HepG2 (cell line): ENCODE results near the gene GAREM2. TPM values are rescaled to one million over a fixed set of nuclear protein-coding genes. Genes with fewer than 3 reads are reported as not detected.

ENCODE experiments used
- ATF6 ChIP-seq: sonication (generic); formaldehyde crosslinking; conservative IDR thresholded peaks from 2 replicates; pipeline ENCODE4 v1.4.0; 2020; ENCODE audit warnings: missing genetic modification reagents
- DDIT3 ChIP-seq: sonication (generic); formaldehyde crosslinking; IDR thresholded peaks from 2 replicates; pipeline ENCODE4 v1.4.0; 2020; ENCODE audit warnings: mild to moderate bottlenecking, missing genetic modification reagents
- GTF3A ChIP-seq: sonication (generic); formaldehyde crosslinking; conservative IDR thresholded peaks from 2 replicates; pipeline ENCODE4 v1.4.0; 2020; ENCODE audit warnings: mild to moderate bottlenecking, missing genetic modification reagents
- HIC2 ChIP-seq: sonication (generic); formaldehyde crosslinking; IDR thresholded peaks from 2 replicates; pipeline ENCODE4 v1.9.0; 2022; ENCODE audit warnings: low read depth, missing genetic modification reagents
- MAZ ChIP-seq, 2 experiments: sonication (generic) in 1 of 2; formaldehyde crosslinking in 1 of 2; IDR thresholded peaks; 2 replicates each; pipeline versions ENCODE4 v1.5.0 to v1.6.1; 2012 to 2020; ENCODE audit warnings: low read depth in 2 of 2, mild to moderate bottlenecking in 2 of 2, borderline replicate concordance in 1 of 2, improper control_type of control experiment in 1 of 2, low read length in 1 of 2, missing genetic modification reagents in 1 of 2, moderate library complexity in 1 of 2
- MED1 ChIP-seq: sonication (generic); formaldehyde crosslinking; IDR thresholded peaks from 2 replicates; pipeline ENCODE4 v1.4.0; 2020; ENCODE audit warnings: missing genetic modification reagents
- NCOR1 ChIP-seq: fragments of 200-600 bp; sonication (generic); IDR thresholded peaks from 2 replicates; pipeline ENCODE4 v1.7.0; 2017; ENCODE audit warnings: antibody characterized with exemption, low read length, borderline replicate concordance
- NR2F6 ChIP-seq, 2 experiments: IDR thresholded peaks; 2 replicates each; pipeline ENCODE4 v1.6.1; 2016; ENCODE audit warnings: antibody characterized with exemption in 1 of 2, mild to moderate bottlenecking in 1 of 2
- PAXIP1 ChIP-seq: sonication (generic); formaldehyde crosslinking; conservative IDR thresholded peaks from 2 replicates; pipeline ENCODE4 v1.4.0; 2020; ENCODE audit warnings: mild to moderate bottlenecking, missing genetic modification reagents, moderate library complexity
- PITX1 ChIP-seq: sonication (generic); formaldehyde crosslinking; IDR thresholded peaks from 2 replicates; pipeline ENCODE4 v1.5.1; 2020; ENCODE audit warnings: mild to moderate bottlenecking, missing genetic modification reagents
- U2AF1 ChIP-seq: fragments of 200-400 bp; formaldehyde crosslinking; optimal IDR thresholded peaks from 2 replicates; pipeline ENCODE3; 2017; ENCODE audit warnings: mild to moderate bottlenecking, low read depth, low read length
- ZGPAT ChIP-seq: IDR thresholded peaks from 2 replicates; pipeline ENCODE4 v1.6.1; 2016; ENCODE audit warnings: mild to moderate bottlenecking
- ZNF280D ChIP-seq: sonication (generic); formaldehyde crosslinking; IDR thresholded peaks from 2 replicates; pipeline ENCODE4 v1.5.1; 2020; ENCODE audit warnings: mild to moderate bottlenecking, missing genetic modification reagents
- ZNF879 ChIP-seq: sonication (generic); formaldehyde crosslinking; IDR thresholded peaks from 2 replicates; pipeline ENCODE4 v1.8.1; 2023; ENCODE audit warnings: missing genetic modification reagents
- polyA plus RNA-seq, 8 experiments: library from polyadenylated mRNA; depleted of rRNA in 3 of 8; stranded (reverse) in 7 of 8; unstranded in 1 of 8; fragments of >200 nt; fragmentation: Illumina TruSeq in 4 of 8; extraction: Trizol in 4 of 8; gene quantifications; 2 replicates each; pipeline versions ENCODE4 v1.2.1 to v1.2.3, GENCODE V29; 2011 to 2016; ENCODE audit warnings: low read depth in 4 of 8, missing spikeins in 1 of 8, mixed read lengths in 1 of 8; ENCODE audit not compliant: insufficient read depth in 1 of 8
- total RNA-seq, 5 experiments: library from RNA; depleted of rRNA; stranded (reverse); fragments of >200 nt; fragmentation: Illumina TruSeq; extraction: Trizol; gene quantifications; 2 replicates each; pipeline ENCODE4 v1.2.3, GENCODE V29; 2016; ENCODE audit warnings: low read depth in 1 of 5

GAREM2 gene
- total and polyA plus RNA-seq, 2 of the 13 experiments (the other 11 are each of a cell fraction or from before 2014, with no cell fraction given): 0.29 to 0.38 TPM

GRCh38 chr2:26238311-26238958 is 65.5 kb downstream of the GAREM2 start (continued):
- TF ChIP-seq PITX1 (CRISPR knock-in tag): no peak
- no peak for TF ChIP-seq U2AF1
- no peak for TF ChIP-seq ZGPAT (CRISPR knock-in tag)
- peak; percentile 59 for TF ChIP-seq PAXIP1 (CRISPR knock-in tag)
- TF ChIP-seq ATF6: no peak
- TF ChIP-seq MED1 (CRISPR knock-in tag): 0 out of 2 replicates have a peak, but pooled peaks have one; percentile 33
- no peak for TF ChIP-seq DDIT3 (CRISPR knock-in tag)
- TF ChIP-seq MAZ (IDR thresholded peaks at IDR 0.05; ENCODE audit: borderline replicate concordance, low read depth, low read length): no peak
- TF ChIP-seq MAZ (CRISPR knock-in tag; IDR thresholded peaks at IDR 0.05; ENCODE audit: low read depth): 0 out of 2 replicates have a peak, but pooled peaks have one; percentile 6
- TF ChIP-seq ZNF879: no peak
- no peak for TF ChIP-seq GTF3A
- TF ChIP-seq NR2F6 (IDR thresholded peaks at IDR 0.05): peak; percentile 83
- peak; percentile 83 for TF ChIP-seq NR2F6 (CRISPR knock-in tag; IDR thresholded peaks at IDR 0.05)
- TF ChIP-seq NCOR1: peak; percentile 49; the same call in 1 of the 2 replicates
- TF ChIP-seq HIC2: 0 out of 2 replicates have a peak, but pooled peaks have one; percentile 45
- no peak for TF ChIP-seq ZNF280D (CRISPR knock-in tag)
